Left kidney (tissue), 2 donors: ENCODE measurements around the gene TOR1AIP2. TPM values are rescaled to one million over a fixed set of nuclear protein-coding genes. Genes with fewer than 3 reads are reported as not detected.
"Not testable (repeated sequence)": the region's sequence is repeated elsewhere in the genome, so short reads cannot be mapped to it uniquely, and the experiment has no call there.

ENCODE experiments used
- DNase-seq: peaks from one replicate; pipeline ENCODE4 v3.0.0-alpha.2; 2013
- polyA plus RNA-seq: library from polyadenylated mRNA; unstranded; fragments of 120-200 nt; gene quantifications from one replicate; pipeline ENCODE4 v1.2.1, GENCODE V29; 2013; ENCODE audit not compliant: insufficient read length

The TOR1AIP2 gene
- polyA plus RNA-seq, 1 donor = 47.1 TPM

GRCh38 chr1:179879797-179880196 is 2.2 kb upstream of the TOR1AIP2 start:
- no peak for DNase-seq

GRCh38 chr1:179876300-179876715 is 1.3 kb downstream of the TOR1AIP2 start:
- no peak for DNase-seq

DNA sequence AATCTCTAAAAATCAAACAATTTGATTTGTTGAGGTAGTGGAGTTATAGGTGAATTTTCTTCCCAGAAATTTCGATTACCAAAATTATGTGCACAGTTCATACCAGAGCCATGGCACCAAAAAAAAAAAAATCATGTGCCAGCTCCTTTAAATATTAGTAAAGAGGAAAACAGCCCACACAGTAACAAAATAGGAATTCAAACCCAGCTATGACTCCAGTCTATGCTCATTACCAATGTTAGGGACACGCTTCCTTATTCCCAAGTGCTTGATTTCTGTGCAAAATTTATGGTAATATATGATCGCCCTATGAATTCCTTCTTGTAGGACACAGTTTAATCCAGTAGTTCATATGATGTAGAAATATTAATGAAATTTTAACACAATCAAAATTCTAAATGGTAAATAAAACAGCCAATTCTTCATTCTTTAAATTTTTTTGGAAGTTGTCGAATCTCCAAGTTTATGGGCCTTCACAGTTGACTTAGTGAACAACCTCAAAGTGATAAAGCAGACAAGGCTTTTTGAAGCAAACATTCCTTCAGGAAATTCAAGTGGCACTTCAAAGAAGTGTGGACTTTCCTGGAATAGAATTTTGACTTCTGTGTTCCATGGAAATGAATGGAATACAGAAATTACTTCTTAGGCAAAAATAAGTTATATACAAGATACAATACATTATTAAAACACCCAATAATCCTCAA is 1.9 kb downstream of the TOR1AIP2 start:
- DNase-seq = no peak

GRCh38 chr1:179873438-179873851 is 4.2 kb downstream of the TOR1AIP2 start:
- no peak for DNase-seq

DNA sequence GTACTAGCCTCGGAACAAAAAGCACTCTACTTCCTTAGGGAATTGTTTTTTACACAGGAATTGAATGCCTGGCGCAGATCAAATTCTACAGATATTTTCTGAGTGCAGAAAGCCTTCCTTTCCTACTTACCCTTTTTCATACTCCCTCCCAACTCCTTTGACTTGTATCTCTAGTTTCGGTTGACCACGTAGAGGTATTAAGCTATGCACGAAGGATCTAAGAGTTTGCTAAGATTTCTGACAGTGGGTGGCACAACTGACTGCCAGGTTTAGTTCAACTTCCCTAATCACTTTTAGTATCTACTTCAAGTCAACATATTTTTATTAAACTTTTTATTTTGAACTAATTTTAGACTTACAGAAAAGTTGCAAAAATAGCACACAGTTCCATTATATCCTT is 5.0 kb downstream of the TOR1AIP2 start:
- no peak for DNase-seq

GRCh38 chr1:179871940-179872339 is 5.7 kb downstream of the TOR1AIP2 start:
- no peak for DNase-seq

DNA sequence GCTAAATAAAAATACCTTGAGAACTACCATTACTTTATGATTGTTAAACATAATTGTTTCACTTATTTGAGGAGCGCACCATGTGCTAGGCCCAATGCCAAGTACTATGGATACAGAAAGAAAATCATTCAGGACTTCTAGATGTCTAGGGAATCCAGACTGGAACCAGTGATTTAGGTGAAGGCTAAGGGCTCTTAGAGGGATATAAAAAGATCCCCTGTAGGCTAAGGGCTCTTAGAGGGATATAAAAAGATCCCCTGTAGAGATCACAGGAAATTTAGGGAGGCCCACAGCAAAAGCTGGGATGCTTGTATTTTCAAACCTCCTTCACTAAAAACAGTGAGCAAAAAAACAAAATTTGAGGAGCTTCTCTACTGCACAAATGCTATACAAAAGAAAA is 6.7 kb downstream of the TOR1AIP2 start:
- DNase-seq = no peak

DNA sequence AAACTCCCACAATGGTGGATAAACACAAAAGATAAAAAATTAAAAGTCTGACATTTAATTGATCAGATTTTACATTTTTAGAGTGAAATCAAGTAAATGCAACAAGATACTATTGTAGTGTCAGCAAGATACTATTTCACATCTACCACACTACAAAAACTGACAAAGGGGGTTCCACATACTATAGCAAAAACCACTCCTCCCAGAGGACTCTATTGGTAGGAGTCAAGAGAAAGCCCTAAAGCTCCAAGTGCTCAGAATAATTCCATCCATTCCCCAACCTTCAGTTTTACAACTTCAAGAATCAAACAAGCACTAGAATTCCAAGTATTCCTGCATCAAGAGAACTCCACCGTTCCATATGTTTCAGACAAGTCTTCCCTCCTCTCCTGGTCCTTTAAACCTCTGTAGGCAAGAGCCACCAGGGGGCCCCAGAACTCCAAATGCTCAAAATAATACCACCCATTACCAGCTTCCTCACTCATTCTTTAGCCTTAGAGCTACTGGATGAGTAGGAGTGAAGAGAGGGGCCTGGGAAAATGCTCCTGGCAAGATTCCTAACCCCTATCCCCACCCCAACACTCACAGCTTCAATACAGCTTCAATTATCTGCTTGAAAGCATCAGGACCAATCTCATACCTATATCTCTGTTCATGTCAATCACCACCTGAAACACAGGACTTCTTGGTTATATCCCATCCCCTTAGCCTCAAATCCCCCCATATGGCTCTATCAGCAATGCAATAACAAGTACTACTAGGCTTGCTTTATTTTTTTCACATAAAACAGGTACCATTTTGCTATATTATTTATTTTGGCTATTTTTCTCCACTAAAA is 9.9 kb downstream of the TOR1AIP2 start:
- peak; percentile 48 for DNase-seq

GRCh38 chr1:179866616-179867015 is 11.0 kb downstream of the TOR1AIP2 start:
- no peak for DNase-seq

DNA sequence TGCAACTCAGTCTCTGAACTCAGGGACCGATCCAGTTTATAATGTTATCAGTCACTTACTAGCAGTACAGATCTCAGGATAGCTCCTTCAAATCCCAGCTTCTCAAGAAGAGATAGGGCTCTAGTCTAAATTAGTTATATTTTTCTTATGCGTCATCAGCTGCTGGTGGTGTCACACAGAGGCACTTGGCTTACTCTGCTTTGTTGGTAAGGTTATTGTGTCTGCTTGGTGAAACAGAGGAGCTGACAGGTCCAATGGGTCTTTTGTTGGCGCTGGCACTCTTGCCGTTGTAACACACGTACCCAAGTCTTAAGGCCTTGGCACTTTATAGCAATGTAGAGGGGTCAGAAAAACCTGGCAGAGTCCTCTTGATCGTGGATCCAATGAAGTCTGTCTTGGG is 12.2 kb downstream of the TOR1AIP2 start:
- DNase-seq = no peak

DNA sequence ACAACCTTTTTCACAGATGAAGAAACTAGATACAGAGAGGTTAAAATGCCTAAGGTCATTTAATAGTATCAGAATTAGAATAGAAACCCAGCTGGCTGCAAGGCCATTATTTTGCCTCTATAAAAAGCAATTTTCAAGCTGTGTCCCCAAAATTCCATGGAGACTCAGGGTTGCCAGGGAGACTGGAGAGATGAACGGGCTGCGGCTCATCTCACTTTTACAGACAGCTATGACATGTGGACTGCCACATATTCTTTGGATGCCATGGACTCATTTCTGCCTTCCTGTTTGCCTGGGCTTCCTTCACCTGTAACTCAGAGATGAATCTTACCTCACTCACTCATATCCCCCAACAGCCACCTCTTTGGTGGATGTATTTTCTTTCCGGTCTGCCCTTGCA is 17.0 kb downstream of the TOR1AIP2 start:
- DNase-seq = no peak

GRCh38 chr1:179857009-179857408 is 20.6 kb downstream of the TOR1AIP2 start:
- DNase-seq = no peak

DNA sequence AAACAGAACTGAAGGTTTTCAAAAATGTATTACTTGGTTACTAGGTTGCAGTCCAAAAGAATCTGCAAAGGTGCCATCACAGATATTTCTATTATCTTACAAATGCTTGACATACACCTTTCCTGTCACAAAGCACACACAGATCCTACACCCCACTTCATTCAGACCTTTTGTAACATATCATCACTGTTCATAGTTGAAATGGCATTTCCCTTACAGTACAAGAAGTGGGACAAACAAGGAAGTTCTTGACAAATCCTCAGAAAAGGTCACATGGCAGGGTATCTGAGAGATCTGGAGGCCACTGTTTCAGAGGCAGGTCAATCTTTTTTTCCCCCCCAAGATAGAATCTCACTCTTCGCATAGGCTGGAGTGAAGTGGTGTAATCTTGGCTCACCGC is 21.3 kb downstream of the TOR1AIP2 start:
- DNase-seq = no peak

GRCh38 chr1:179855831-179856230 is 21.8 kb downstream of the TOR1AIP2 start:
- DNase-seq = not testable (repeated sequence)

GRCh38 chr1:179853102-179853501 is 24.5 kb downstream of the TOR1AIP2 start:
- DNase-seq = no peak

DNA sequence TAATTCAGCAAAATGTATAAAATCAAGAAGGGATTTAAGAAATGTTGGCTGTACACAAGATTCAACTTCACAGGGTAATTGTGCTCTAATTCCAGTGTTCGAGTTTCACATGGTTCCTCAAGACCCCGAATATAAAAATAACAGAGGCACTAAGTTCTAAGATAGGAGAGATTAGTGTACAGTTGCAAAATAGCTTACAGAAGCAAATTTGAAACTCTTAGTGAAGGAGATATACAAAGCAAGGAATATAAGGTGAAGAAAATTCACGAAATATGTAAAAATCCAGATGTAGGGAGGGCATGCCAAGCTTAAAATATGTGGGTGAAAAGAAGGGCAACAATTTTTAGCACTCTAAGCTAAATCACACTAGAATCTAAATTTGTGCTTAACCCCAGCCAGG is 29.4 kb downstream of the TOR1AIP2 start:
- DNase-seq = no peak

DNA sequence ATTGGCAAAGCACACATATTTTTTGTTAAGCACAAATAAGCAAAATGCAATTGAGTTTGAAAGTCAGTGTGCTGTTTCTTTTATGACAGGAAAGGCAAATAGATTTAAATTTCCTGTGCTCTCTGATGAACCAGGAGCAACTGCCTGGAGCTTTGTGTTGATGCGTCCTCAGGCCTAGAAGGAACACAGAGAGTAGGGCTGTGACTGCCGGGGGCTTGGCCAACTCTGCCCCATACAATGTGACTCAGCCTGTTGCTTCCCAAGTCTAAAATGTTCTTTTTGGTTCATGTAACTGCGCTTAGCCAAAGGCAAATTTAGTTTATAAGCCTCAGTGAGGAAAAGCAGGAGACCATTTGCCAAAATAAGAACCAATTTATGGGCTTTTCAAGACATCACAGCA is 37.5 kb downstream of the TOR1AIP2 start:
- DNase-seq = no peak

DNA sequence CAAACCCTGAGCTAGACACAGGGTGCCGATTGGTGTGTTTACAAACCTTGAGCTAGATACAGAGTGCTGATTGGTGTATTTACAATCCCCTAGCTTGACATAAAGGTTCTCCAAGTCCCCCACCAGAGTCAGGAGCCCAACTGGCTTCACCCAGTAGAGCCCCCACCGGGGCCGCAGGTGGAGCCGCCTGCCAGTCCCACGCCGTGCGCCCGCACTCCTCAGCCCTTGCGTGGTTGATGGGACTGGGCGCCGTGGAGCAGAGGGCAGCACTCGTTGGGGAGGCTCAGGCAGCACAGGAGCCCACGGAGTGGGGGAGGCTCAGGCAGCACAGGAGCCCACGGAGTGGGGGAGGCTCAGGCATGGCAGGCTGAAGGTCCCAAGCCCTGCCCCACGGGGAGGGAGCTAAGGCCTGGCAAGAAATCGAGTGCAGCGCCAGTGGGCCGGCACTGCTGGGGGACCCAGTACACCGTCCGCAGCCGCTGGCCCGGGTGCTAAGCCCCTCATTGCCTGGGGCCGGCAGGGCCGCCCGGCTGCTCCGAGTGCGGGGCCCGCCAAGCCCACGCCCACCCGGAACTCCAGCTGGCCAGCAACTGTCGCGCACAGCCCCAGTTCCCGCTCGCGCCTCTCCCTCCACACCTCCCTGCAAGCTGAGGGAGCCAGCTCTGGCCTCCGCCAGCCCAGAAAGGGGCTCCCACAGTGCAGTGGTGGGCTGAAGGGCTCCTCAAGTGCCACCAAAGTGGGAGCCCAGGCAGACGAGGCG is 40.7 kb downstream of the TOR1AIP2 start:
- not testable (repeated sequence) for DNase-seq

DNA sequence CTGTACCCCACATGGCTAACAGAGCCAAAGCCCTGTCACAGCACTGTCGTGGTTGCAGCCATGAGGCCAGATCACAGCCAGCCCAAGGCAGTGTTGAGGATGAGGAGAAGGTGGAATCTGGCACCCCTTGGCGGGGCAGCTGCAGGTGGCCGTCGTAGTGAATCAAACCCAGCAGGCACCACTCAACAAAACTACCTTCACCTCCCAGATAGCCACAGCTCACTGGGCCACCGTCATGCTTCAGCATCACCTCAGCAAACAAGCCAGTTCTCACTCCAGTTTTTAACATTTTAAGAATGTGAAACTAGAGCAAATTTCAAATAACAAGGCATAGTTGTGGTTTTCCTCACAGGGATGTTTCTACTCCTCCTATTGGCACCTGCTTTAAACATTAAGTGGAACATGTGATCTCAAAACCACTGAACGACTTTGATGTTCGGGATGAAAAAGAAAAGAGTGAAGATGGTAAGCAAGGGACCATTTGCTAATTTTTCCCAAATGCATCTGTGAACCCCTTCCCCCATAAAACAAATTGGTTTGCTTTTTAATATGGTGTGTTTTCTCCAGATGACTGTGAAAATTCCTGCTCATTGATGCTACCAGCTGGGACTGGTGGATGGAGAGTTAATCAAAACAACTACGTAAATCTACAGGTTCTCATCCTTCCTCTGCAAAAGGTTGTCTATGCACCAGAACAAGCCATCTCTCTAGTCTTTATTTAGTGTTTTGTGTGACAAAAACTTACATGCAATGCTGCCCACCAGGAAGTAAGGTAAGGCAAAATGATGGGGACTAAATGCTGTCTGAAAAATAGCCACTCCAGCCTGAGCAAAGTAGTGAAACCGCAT is 45.5 kb downstream of the TOR1AIP2 start:
- DNase-seq = no peak

DNA sequence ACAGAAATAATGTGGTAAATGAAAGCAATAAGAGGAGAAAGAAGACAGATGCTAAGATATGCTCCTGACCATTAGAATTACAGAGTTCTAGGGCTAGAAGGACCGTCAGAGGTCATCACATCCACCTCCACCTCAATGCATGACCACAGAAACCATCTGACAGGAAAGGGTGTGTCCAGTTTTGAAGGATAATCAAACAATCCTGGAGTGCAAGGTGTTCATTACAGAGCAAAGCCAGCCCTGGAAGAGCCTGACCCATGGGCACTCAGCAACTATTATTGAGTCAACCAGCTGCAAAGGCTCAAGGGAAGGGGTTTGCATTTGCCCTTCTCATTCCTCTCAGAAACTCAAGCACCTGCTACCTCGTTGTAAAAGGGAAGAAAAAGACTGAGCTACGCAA is 46.4 kb downstream of the TOR1AIP2 start:
- DNase-seq = no peak

GRCh38 chr1:179828554-179829110 is 49.0 kb downstream of the TOR1AIP2 start:
- DNase-seq = no peak
